GM10266 (cell line): ENCODE measurements around the gene RFTN1.

Experiments
- DNase-seq: peaks from one replicate; pipeline ENCODE4 v3.0.0; 2012; ENCODE audit errors: extremely low spot score
- CTCF ChIP-seq: IDR thresholded peaks from 2 replicates; pipeline ENCODE4 v1.5.1; 2012; ENCODE audit warnings: mild to moderate bottlenecking, low read depth; ENCODE audit not compliant: control insufficient read depth, insufficient read depth; ENCODE audit errors: missing control alignments

The RFTN1 gene, protein sequence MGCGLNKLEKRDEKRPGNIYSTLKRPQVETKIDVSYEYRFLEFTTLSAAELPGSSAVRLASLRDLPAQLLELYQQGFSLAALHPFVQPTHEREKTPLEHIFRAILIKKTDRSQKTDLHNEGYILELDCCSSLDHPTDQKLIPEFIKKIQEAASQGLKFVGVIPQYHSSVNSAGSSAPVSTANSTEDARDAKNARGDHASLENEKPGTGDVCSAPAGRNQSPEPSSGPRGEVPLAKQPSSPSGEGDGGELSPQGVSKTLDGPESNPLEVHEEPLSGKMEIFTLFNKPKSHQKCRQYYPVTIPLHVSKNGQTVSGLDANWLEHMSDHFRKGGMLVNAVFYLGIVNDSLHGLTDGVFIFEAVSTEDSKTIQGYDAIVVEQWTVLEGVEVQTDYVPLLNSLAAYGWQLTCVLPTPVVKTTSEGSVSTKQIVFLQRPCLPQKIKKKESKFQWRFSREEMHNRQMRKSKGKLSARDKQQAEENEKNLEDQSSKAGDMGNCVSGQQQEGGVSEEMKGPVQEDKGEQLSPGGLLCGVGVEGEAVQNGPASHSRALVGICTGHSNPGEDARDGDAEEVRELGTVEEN

GRCh38 chr3:16513141-16514020, at the start of gene RFTN1:
RFTN1 (minus strand) TSS chr3:16513699; CDS start chr3:16493869, 19,830 bp downstream.
- TF ChIP-seq CTCF, result no peak
- DNase-seq, result peak; percentile 49

GRCh38 chr3:16559653-16560365, 46.3 kb upstream of the RFTN1 start:
- no peak for TF ChIP-seq CTCF
- no peak for DNase-seq

DNA sequence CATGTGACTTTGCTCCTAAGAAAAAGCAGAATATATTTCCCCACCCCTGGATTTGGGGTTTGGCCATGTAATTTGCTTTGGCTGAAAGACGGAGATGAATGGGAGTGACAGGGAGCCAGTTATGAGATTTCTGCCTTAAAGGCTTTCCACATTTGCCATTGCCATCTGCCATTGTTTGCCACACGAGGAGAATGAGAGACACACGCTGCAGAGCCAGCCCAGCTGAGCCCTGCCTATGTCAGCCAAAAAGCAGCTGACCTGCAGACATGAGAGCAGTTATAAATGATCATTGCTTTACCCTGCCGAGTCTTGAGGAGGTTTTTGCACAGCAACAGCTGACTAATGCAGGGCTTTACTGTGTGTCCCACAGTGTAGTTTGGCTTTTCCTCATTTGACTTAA, 40.6 kb upstream of the RFTN1 start:
- TF ChIP-seq CTCF, result no peak
- no peak for DNase-seq

- TF ChIP-seq CTCF, result no peak
- no peak for DNase-seq
Observed at GRCh38 chr3:16552757-16553156, 39.3 kb upstream of the RFTN1 start.

DNA sequence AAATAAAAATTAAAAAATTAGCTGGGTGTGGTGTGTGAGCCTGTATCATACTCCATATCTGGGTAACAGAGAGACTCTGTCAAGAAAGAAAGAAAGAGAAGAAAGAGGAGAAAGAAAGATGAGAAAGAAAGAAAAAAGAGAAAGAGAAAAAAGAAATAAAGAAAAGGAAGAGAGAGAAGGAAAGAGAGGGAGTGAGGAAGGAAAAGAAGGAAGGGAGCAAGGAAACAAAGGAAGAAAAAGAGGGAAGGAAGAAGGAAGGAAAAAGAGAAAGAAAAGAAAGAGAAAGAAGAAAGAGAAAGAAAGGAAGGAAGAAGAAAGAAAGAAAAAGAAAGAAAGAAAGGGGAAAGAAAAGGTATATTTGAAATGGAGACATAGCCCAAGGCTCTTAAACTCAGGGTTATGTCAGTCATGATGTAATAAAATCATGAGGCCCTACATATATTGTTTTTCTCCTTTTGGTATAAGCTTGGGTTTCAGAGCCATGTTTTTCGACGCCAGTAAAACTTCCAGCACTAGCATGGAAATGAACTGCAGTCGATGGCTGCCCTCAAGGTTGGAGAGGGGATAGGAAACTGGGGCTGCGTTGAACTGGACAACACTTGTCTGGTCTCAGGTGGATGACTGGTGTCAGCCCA, 38.0 kb upstream of the RFTN1 start:
- no peak for TF ChIP-seq CTCF
- DNase-seq, result no peak

DNA sequence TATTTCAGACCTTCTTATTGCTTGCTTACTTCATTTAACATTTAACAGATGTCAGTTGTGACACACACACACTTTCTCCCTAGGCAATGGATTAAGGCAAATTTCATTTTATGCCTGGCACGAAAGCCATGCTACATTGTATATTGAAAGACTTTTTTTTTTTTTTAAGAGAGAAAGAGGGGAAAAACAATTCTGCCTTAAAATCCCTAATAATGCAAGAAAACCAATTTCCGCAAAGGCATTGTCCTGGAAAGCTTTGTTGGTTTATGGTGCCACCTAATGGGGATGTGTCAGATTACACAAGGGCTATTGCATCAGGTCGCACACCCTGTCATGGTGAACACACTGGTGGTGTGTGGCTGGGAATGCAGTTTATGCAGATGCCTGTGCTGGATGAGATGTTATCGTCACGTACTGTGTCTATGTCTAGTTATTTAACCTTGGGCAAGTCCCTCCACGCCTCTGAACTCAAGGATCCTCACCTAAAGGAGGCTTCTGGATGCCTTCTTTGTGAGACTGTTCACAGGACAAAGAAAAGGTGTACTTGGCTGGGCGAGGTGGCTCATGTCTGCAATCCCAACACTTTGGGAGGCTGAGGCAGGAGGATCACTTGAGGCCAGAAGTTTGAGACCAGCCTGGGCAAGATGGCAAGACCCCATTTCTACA, 37.3 kb upstream of the RFTN1 start:
- TF ChIP-seq CTCF, result peak; percentile 91
- peak; percentile 50 for DNase-seq
